HEK293T (cell line): ENCODE results near the gene NOS3.

Experiments used
- CTCF ChIA-PET: fragments of 350-600 bp; formaldehyde crosslinking; extraction: SDS; loops from one replicate; lab custom pipeline; 2021; ENCODE audit warnings: antibody characterized with exemption, inconsistent platforms; lab: Yijun Ruan, JAX
- POLR2A ChIA-PET: fragments of 350-600 bp; formaldehyde crosslinking; extraction: SDS; loops from one replicate; lab custom pipeline; 2020; ENCODE audit warnings: antibody characterized with exemption, inconsistent platforms; lab: Yijun Ruan, JAX
- DNase-seq: peaks from one replicate; pipeline ENCODE4 v3.0.0; 2012; ENCODE audit warnings: mixed read lengths; ENCODE audit errors: extremely low spot score
- ARNT ChIP-seq: fragments of 450-650 bp; IDR thresholded peaks from 2 replicates; pipeline ENCODE4 v1.6.1; 2017; ENCODE audit warnings: mild to moderate bottlenecking
- BHLHE40 ChIP-seq: fragments of 450-650 bp; IDR thresholded peaks from 2 replicates; pipeline ENCODE4 v1.6.1; 2016; ENCODE audit warnings: mild to moderate bottlenecking, moderate library complexity, borderline replicate concordance
- CTBP1 ChIP-seq: fragments of 450-650 bp; IDR thresholded peaks from 2 replicates; pipeline ENCODE4 v1.6.1; 2016; ENCODE audit warnings: borderline replicate concordance
- ELF4 ChIP-seq: fragments of 450-650 bp; IDR thresholded peaks from 2 replicates; pipeline ENCODE4 v1.6.1; 2017; ENCODE audit warnings: antibody characterized with exemption
- FOXA1 ChIP-seq: fragments of 450-650 bp; IDR thresholded peaks from 2 replicates; pipeline ENCODE4 v1.6.1; 2016; ENCODE audit warnings: mild to moderate bottlenecking
- FOXK2 ChIP-seq: fragments of 450-650 bp; IDR thresholded peaks from 2 replicates; pipeline ENCODE4 v1.6.1; 2016; ENCODE audit warnings: mild to moderate bottlenecking
- FOXM1 ChIP-seq: fragments of 450-650 bp; IDR thresholded peaks from 2 replicates; pipeline ENCODE4 v1.6.1; 2017; ENCODE audit warnings: mild to moderate bottlenecking, borderline replicate concordance
- HDGF ChIP-seq: fragments of 450-650 bp; IDR thresholded peaks from 2 replicates; pipeline ENCODE4 v1.6.1; 2017; ENCODE audit warnings: antibody characterized with exemption, borderline replicate concordance
- L3MBTL2 ChIP-seq: fragments of 450-650 bp; conservative IDR thresholded peaks from 2 replicates; pipeline ENCODE4 v1.6.1; 2016; ENCODE audit warnings: mild to moderate bottlenecking
- LEF1 ChIP-seq: fragments of 450-650 bp; IDR thresholded peaks from 2 replicates; pipeline ENCODE4 v1.6.1; 2017; ENCODE audit warnings: mild to moderate bottlenecking, borderline replicate concordance
- NFRKB ChIP-seq: fragments of 450-650 bp; IDR thresholded peaks from 2 replicates; pipeline ENCODE4 v1.6.1; 2016; ENCODE audit warnings: mild to moderate bottlenecking, moderate library complexity
- PKNOX1 ChIP-seq: fragments of 450-650 bp; IDR thresholded peaks from 2 replicates; pipeline ENCODE4 v1.6.1; 2016
- SP1 ChIP-seq: fragments of 450-650 bp; IDR thresholded peaks from 2 replicates; pipeline ENCODE4 v1.6.1; 2017
- SUZ12 ChIP-seq: fragments of 450-650 bp; IDR thresholded peaks from 2 replicates; pipeline ENCODE4 v1.6.1; 2016; ENCODE audit warnings: mild to moderate bottlenecking
- TARDBP ChIP-seq: fragments of 450-650 bp; IDR thresholded peaks from 2 replicates; pipeline ENCODE4 v1.6.1; 2016
- ZNF384 ChIP-seq: fragments of 450-650 bp; IDR thresholded peaks from 2 replicates; pipeline ENCODE4 v1.6.1; 2016

NOS3 gene

GRCh38 chr7:150990416-150991186 lies at the start of gene NOS3:
Gene NOS3, plus strand, starts transcription at chr7:150991017. Its CDS starts 2,787 bp downstream, at chr7:150993804.
- no peak for DNase-seq
- TF ChIP-seq ELF4, result no peak
- TF ChIP-seq FOXA1, result no peak
- no peak for TF ChIP-seq ARNT
- TF ChIP-seq PKNOX1, result no peak
- TF ChIP-seq TARDBP, result no peak
- TF ChIP-seq CTBP1, result no peak
- ChIA-PET POLR2A (no interaction called here), CTCF (interaction anchor here (0.6 to 1.4 kb wide), 2 partner anchors 71 to 92 kb away, joined by 3 to 10 read pairs; no protein-coding TSS in a partner anchor)

- no peak for DNase-seq
- POLR2A ChIA-PET, result no interaction called here
- TF ChIP-seq LEF1, result no peak
- TF ChIP-seq L3MBTL2, result no peak
- CTCF ChIA-PET, result no interaction called here
Observed at GRCh38 chr7:150941351-150942000, 49.3 kb upstream of the NOS3 start.

GRCh38 chr7:150942001-150942590 lies 48.7 kb upstream of the NOS3 start:
- no peak for DNase-seq
- ChIA-PET CTCF (no interaction called here), POLR2A (no interaction called here)
- TF ChIP-seq ZNF384 (no peak), LEF1 (no peak), L3MBTL2 (no peak), SUZ12 (no peak), HDGF (no peak), FOXM1 (no peak), BHLHE40 (no peak), NFRKB (no peak), CTBP1 (no peak), FOXK2 (no peak), PKNOX1 (no peak), SP1 (no peak), ARNT (no peak), ELF4 (no peak)

GRCh38 chr7:150942591-150943452 lies 48.0 kb upstream of the NOS3 start:
- POLR2A ChIA-PET, result no interaction called here
- TF ChIP-seq FOXM1 (no peak), FOXK2 (no peak)
- CTCF ChIA-PET, result no interaction called here
- DNase-seq, result no peak

GRCh38 chr7:150943453-150943814 lies 47.4 kb upstream of the NOS3 start:
- POLR2A ChIA-PET, result no interaction called here
- no peak for DNase-seq
- TF ChIP-seq SP1, result no peak
- TF ChIP-seq ARNT, result no peak
- TF ChIP-seq FOXA1, result no peak
- TF ChIP-seq ELF4, result no peak
- TF ChIP-seq FOXM1, result no peak
- TF ChIP-seq NFRKB, result no peak
- no peak for TF ChIP-seq CTBP1
- TF ChIP-seq TARDBP, result no peak
- TF ChIP-seq L3MBTL2, result no peak
- TF ChIP-seq FOXK2, result no peak
- no peak for TF ChIP-seq BHLHE40
- no peak for TF ChIP-seq LEF1
- TF ChIP-seq HDGF, result no peak
- no peak for TF ChIP-seq SUZ12
- CTCF ChIA-PET, result no interaction called here
